ENCODE data around the gene NEK7.

The NEK7 gene

GRCh38 chr1:198350456-198350855 lies 193.7 kb downstream of the NEK7 start:
- DNase-seq (ENCODE audit: low read depth, low spot score): no peak

- no peak for DNase-seq (ENCODE audit: low read depth, low spot score)
Measured at GRCh38 chr1:198352975-198353695, 196.3 kb downstream of the NEK7 start.

GRCh38 chr1:198357937-198358336 lies 201.1 kb downstream of the NEK7 start:
- DNase-seq (ENCODE audit: low read depth, low spot score): no peak

- no peak for DNase-seq (ENCODE audit: low read depth, low spot score)
Measured at GRCh38 chr1:198359024-198359653, 202.3 kb downstream of the NEK7 start.

DNA sequence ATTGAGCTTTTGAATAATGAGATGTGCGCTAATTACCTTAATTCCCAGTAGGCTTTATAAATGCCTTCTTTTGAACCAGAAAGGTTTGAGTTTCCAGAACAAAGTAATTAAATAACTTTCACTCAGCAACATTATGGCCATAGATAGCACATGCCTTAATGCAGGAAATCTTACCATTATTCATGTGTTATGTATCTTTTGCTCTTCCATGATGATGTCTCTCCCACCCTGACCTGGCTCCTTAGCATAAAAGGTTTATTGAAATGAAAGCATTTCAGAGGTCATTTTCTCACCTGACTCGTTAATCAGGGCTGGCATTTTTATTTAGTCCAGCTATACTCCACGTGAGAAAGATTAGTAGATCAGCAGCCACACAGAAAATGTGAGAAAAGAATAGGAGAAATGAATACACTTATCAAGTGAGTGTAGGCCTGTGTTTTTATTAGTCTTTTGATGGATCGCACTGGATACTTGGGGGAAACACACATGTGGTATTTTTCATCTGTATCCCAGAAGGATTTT lies 203.5 kb downstream of the NEK7 start:
- DNase-seq (ENCODE audit: low read depth, low spot score): no peak

GRCh38 chr1:198361237-198361767 lies 204.5 kb downstream of the NEK7 start:
- DNase-seq (ENCODE audit: low read depth, low spot score): no peak

- no peak for DNase-seq (ENCODE audit: low read depth, low spot score)
Measured at GRCh38 chr1:198363625-198364151, 206.9 kb downstream of the NEK7 start.

DNA sequence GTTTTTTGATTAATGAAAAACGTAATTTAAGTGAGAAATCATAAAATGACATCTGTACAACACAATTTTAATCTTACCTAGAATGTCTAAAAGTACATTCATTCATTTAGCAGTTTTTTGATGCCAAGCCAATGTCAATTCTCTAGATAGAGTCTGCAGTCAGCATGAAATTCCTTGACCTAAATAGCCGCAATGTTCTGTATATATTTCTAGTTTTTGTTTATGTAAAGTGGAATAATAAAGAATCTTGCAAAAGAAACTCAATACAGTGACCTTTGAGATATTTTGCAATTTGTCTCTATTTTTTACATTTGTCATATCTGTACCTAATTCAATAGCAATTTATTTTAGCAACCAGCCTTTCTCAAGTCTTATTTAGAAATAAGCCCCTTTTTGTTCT lies 207.7 kb downstream of the NEK7 start:
- DNase-seq (ENCODE audit: low read depth, low spot score): no peak

GRCh38 chr1:198367296-198367695 lies 210.5 kb downstream of the NEK7 start:
- no peak for DNase-seq (ENCODE audit: low read depth, low spot score)

DNA sequence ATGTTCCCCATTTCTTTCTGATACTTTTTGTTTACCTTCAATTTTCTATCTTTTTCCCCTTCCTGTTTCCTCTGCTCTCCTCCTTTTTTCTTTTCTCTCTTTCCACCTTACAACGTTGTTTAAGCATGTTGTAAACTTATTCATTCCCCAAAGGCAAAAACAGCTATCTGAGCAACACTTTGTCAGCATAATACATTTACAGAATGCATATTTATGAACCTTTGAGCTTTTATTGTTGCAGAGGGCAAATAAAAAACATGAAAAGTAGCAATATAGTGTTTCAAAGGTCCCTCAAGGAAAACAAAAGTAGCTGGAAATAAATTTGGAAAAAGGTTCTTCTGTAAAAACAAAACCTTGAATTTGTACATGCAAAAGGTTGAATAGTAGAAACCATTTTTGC lies 214.2 kb downstream of the NEK7 start:
- DNase-seq (ENCODE audit: low read depth, low spot score): no peak
